Measurements from ENCODE around the gene TYW1B.
"Not testable (repeated sequence)": the region's sequence is repeated elsewhere in the genome, so short reads cannot be mapped to it uniquely, and the experiment has no call there.

Gene TYW1B

GRCh38 chr7:72754312-72754711 is 73.7 kb downstream of the TYW1B start:
- DNase-seq (ENCODE audit: low read depth in 2 of 2) = no peak

GRCh38 chr7:72753781-72754180 is 74.2 kb downstream of the TYW1B start:
- DNase-seq (ENCODE audit: low read depth in 2 of 2) = no peak

GRCh38 chr7:72753229-72753628 is 74.8 kb downstream of the TYW1B start:
- not testable (repeated sequence) for DNase-seq (ENCODE audit: low read depth in 2 of 2)

DNA sequence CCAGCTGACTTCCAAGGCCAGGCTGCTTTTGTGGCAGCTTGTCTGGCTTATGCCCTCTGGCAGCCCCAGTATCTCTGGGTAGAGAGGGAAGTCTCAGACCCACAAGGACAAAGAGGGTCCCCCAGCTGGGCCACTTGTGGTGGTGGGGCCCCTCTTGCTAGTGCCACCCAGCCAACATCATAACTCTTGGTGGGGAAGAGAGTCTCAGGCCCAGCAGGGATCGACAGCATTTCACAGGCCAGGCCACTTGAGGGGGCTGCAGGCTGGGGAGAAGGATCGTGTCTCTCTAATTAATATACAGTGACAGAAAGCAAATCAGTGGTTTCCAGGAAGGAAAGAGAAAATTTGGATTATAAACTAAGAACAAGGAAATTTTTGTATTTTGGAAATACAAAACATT is 76.0 kb downstream of the TYW1B start:
- DNase-seq (ENCODE audit: low read depth in 2 of 2) = no peak

DNA sequence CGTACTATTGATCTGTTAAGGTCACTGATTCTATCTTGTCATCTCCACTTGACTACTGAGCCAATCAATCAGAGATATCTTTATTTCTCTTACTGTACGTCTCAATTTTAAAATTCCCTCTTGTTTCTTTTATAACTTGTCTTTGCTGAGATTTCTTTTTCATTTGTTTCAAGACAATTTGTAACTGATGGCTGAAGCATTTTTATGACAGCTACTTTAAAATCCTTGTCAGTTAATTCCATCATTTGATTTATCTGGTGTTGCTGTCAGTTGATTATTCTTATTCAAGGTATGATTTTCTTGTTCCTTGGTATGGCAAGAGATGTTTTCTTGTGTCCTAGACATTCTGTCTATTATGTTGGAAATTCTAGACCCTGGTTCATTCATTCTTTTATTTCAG is 76.6 kb downstream of the TYW1B start:
- DNase-seq (ENCODE audit: low read depth in 2 of 2) = no peak

GRCh38 chr7:72748649-72749048 is 79.4 kb downstream of the TYW1B start:
- DNase-seq (ENCODE audit: low read depth in 2 of 2) = not testable (repeated sequence)

DNA sequence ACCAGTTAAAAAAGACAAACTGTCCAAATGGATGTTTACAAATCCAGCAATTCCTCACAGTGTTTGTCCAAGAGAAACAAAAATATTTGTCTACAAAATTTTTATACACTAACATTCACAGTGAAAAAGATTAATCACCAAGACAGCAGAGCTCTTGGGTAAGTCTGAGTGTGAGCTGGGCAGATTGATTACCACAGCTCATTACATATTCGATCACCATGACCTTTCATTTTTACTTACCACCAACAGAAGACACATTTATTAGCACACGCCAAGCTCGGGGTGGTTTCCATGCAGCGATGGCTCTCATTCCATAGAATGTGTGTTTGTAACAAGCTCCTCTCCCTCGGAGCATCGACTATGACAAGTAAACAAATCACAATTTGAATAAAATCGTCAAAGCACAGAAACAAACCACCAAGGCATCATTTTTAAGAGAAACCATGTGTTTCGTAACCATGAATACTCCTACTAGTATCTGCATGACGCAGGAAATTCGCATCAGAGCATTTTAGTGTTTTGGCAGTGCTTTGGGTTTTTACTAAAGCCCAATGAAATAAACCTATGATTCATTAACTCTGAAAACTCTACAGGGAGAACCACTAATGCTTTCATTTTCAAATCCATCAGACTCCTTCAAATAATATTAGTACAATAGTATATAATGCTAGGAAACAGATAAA is 83.6 kb downstream of the TYW1B start:
- not testable (repeated sequence) for DNase-seq (ENCODE audit: low read depth in 2 of 2)

DNA sequence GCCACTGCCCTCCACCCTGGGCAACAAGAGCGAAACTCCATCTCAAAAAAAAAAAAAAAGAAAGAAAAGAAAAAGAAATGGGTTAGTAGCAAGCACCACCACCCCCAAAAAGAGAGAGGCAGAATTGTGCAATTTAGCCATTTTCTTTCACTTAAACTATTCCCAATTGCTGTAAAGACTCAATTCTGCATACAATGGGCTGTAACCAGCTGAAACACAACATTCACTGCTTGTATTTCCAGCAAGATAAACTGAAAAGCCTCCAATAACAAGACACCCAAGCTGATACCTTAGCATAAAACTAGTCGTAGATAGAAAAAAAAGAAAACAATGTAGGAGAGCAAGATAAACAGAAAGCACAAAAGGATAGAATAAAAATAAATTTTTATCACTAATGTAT is 84.2 kb downstream of the TYW1B start:
- not testable (repeated sequence) for DNase-seq (ENCODE audit: low read depth in 2 of 2)

GRCh38 chr7:72739716-72740115 is 88.3 kb downstream of the TYW1B start:
- not testable (repeated sequence) for DNase-seq (ENCODE audit: low read depth in 2 of 2)

DNA sequence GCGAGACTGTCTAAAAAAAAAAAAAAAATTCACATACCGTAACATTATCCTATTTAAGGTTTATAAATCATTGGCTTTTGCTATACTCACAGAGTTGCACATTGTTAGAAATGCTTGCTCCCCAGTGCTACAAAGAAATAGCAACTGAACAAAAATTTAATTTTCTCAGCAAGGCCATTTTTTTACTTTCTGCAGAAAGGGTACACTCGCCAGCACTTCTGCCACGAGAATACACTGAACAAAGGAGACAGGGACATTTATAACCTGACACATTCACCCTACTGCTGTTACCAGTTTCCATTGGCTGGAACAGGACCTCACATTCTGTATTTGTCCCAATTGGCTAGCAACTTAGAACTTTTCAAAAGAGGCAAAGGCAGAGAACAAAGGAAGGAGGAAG is 92.1 kb downstream of the TYW1B start:
- not testable (repeated sequence) for DNase-seq (ENCODE audit: low read depth in 2 of 2)

GRCh38 chr7:72730815-72731214 is 97.2 kb downstream of the TYW1B start:
- not testable (repeated sequence) for DNase-seq (ENCODE audit: low read depth in 2 of 2)

DNA sequence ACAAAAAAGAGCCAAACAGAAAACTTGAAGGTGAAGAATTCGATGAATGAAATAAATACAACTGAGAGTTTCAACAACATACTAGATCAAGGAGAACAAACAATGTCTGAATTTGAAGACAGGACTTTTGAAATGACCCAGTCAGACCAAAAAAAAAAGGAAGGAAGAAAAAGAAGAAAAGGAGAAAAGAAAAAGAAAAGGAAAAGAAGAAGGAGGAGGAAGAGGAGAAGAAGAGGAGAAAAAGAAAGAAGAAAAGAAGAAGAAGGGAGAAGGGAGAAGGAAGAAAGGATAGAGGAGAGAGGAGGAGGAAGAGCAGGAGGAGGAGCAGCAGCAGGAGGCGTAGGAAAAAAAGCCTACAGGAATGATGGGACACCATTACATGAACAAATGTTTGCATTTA is 97.6 kb downstream of the TYW1B start:
- not testable (repeated sequence) for DNase-seq (ENCODE audit: low read depth in 2 of 2)

DNA sequence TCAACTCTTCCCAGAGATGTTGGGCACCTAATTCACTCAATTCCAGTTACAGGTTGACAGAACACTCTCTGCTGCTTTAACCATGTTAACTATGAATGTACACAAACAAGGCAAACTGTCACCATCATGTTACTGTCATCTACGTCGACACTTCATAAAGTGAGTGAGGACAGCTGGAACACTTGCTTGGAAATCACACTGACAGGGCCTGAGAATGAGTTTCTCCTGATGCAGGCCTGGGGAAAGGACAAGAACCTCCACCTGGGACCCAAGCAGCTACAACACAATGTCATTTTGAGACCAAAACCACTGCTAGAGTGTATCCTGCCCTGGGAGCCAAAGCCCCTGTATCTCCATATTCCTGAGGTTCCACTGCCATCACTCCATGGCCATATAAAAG is 98.9 kb downstream of the TYW1B start:
- not testable (repeated sequence) for DNase-seq (ENCODE audit: low read depth in 2 of 2)

DNA sequence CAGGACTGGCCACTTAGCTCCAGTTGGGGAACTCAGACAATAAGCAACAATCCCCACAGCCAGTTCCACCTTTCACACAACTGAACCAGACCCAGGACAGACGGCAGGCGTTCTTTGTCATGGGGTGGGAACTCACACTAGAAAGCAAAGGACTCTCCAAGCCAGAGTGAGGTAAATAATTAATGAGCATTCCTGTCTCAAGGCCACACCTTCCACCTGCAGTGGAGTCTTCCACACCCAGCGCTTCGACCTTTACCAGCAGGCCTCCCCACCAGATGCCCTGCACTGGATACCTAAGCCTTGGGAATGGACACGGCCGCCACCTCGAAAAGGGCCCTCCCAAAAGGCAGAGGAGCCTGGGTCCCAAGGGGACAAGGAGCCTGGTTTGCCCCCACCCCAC is 105.3 kb downstream of the TYW1B start:
- DNase-seq (ENCODE audit: low read depth in 2 of 2) = not testable (repeated sequence)

- DNase-seq (ENCODE audit: low read depth in 2 of 2) = not testable (repeated sequence)
Measured at GRCh38 chr7:72720890-72721289, 107.1 kb downstream of the TYW1B start.

- not testable (repeated sequence) for DNase-seq (ENCODE audit: low read depth in 2 of 2)
Measured at GRCh38 chr7:72717252-72717774, 110.7 kb downstream of the TYW1B start.

DNA sequence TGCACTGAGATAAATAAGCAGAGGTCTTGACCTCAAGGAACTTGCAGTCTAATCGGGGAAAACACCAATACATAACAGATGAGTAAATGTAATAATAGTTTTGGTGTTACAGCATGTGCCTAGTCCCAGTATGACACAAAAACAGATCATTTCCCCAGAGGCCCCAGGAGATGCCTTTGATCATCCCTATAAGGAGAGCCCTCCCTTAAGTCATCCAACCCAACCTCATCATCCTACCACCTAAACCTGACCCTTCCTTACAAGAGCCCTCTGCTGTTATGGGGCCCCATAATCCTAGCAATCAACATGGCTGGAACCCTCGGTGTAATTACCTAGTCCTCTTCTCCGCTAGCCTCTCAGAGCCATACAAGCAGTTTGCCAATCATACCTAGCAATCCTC is 116.1 kb downstream of the TYW1B start:
- DNase-seq (ENCODE audit: low read depth in 2 of 2) = not testable (repeated sequence)

DNA sequence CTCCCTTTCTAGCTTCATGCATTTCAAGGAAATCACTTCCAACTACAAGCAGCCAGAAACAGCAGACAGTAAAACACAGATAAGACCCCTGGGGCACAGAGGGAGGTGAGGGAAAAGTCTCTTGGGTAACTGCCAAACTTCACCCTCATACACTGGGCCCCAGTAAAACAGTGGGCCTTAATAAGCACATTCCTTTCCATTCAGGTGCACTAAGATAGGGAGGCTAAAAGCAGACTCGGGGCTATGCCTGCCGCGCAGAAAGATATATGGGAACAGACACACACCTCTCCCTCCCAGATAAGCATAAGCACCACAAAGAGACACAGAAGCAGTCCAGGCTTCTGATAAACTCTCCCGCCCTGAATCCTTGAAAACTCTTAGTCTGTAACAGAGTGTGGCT is 117.0 kb downstream of the TYW1B start:
- DNase-seq (ENCODE audit: low read depth in 2 of 2) = no peak

- no peak for DNase-seq (ENCODE audit: low read depth in 2 of 2)
Measured at GRCh38 chr7:72709909-72710308, 118.1 kb downstream of the TYW1B start.

GRCh38 chr7:72708371-72709050 is 119.5 kb downstream of the TYW1B start:
- DNase-seq (ENCODE audit: low read depth in 2 of 2) = not testable (repeated sequence)

DNA sequence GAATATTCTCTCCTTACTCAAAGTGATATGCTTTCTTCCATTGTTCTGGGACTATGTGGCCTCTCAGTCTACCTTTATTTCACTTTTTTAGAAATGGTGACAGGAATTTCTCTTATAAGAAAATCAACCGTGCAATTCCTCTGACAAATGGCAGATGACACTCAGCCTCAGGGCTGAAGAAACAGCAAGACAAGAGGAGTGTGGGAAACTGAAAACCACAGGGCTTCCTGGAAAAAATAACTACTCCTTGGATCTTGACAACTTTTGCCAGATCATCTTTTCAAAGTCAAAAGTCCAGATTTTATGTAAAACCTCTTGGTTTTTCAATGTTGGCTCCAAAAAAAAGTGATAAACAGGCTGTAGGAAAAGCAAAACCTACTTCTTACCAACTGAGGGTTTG is 121.5 kb downstream of the TYW1B start:
- no peak for DNase-seq (ENCODE audit: low read depth in 2 of 2)

DNA sequence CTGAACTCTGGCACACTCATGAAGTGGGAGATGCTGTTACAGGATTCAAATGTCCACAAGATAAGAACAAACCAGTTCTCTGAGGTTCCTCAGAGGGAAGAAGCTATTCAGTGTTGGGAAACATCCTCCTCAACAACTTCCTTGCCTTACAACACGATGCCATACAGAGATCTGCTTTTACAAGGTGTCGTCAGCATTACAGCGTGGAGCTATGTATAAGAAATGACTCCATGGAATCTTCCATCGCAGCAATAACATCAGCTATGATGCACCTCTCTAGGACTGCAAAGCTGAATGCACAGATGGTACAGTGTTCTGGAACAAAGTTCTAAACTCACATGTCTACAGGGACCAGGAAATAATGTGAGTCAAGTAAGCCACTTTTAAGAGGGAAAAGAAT is 122.3 kb downstream of the TYW1B start:
- DNase-seq (ENCODE audit: low read depth in 2 of 2) = not testable (repeated sequence)

DNA sequence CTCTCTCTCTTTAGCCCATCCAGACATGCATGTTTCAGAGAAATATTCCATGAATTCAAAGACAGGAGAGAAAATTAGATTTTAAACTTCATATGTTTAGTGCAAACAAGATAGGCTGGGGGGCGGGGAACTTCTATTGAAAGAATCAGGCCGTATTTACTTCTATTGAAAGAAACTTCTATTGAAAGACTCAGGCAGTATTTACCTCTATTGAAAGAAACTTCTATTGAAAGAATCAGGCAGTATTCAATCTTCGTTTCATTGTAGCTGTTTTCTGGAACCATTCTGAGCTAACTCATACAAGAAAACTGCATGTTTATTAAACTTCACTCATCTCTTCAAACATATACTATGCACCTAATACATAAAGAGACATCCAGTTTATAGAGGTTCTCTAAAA is 123.1 kb downstream of the TYW1B start:
- no peak for DNase-seq (ENCODE audit: low read depth in 2 of 2)

Measured in stimulated activated CD8-positive, alpha-beta memory T cell treated with anti-CD3 and anti-CD28 coated beads, Interleukin-15, amount 100 ng/mL, for 4 hours (primary cell).